GM12864 (cell line): ENCODE data around the gene BCAR3.
"Not testable (repeated sequence)": the region's sequence is repeated elsewhere in the genome, so short reads cannot be mapped to it uniquely, and the experiment has no call there.

Experiments used
- DNase-seq: peaks from one replicate; pipeline ENCODE4 v3.0.0-alpha.2; 2011; ENCODE audit warnings: low read depth
- H3K4me3 ChIP-seq: 2 replicates; pipeline ENCODE4 v1.5.1; 2011; ENCODE audit warnings: mild to moderate bottlenecking, low read depth, low read length, control low read depth
- TF ChIP-seq, protein P1 (sequence below): IDR thresholded peaks from 2 replicates; pipeline ENCODE4 v1.5.1; 2011; ENCODE audit warnings: low read depth, mild to moderate bottlenecking, moderate library complexity, low read length, control low read depth, inconsistent platforms; ENCODE audit errors: missing control alignments

BCAR3 gene

DNA sequence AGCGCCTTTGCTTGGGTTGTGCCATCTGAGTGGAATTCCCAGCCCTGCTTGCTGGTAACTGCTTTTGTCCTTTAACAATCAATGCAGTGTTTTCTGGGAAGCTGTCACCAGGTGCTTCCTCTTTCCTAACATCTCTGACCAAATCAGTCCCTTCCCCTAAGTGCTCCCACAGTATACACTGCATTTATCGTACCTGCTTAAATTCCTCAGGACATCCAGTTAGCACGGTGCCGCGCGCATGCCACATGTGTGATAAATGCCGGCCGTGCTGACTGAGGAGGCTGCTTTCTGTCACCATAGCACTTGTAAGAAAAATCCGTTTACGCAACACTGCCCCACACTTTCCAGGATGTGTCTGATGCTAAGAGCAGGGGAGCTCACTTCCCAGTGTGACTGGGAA is 115.4 kb downstream of the BCAR3 start:
- TF ChIP-seq, protein P1, sequence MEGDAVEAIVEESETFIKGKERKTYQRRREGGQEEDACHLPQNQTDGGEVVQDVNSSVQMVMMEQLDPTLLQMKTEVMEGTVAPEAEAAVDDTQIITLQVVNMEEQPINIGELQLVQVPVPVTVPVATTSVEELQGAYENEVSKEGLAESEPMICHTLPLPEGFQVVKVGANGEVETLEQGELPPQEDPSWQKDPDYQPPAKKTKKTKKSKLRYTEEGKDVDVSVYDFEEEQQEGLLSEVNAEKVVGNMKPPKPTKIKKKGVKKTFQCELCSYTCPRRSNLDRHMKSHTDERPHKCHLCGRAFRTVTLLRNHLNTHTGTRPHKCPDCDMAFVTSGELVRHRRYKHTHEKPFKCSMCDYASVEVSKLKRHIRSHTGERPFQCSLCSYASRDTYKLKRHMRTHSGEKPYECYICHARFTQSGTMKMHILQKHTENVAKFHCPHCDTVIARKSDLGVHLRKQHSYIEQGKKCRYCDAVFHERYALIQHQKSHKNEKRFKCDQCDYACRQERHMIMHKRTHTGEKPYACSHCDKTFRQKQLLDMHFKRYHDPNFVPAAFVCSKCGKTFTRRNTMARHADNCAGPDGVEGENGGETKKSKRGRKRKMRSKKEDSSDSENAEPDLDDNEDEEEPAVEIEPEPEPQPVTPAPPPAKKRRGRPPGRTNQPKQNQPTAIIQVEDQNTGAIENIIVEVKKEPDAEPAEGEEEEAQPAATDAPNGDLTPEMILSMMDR: no peak
- DNase-seq: no peak
- no peak overlapping the region for H3K4me3 ChIP-seq

DNA sequence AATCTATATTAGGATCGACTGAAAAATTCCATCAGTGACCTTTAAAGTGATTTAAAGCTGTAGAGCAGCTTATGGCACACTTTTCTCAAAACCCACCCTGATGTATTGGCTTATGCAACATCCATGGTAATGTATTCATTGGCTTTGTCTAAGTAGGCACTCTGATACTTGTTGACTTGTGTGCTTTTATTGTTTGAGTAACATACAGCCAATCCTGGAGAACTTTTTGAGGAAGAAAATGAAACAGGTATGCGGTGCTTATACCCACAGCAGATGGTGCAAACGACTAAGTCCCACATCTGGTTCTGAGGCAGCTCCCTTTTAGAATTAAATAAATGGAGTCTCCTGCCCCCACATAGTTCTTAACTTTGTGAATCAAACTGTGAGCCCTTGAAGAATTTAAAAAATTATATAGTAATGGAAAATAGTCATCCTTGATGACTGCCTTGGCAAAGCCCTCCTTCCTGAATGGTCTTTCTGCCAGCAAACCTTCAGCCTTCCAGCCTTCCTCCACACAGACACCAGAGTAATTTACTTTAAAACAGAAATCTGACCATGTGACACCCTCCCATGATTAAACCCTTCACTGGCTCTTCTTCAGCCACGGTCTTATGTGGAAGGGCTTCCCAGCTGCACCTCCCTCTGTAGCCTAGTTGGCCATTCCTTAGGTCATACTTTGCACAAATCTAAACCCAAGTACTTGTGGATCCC is 116.0 kb downstream of the BCAR3 start:
- no peak overlapping the region for H3K4me3 ChIP-seq
- no peak for DNase-seq
- TF ChIP-seq, protein P1: no peak

DNA sequence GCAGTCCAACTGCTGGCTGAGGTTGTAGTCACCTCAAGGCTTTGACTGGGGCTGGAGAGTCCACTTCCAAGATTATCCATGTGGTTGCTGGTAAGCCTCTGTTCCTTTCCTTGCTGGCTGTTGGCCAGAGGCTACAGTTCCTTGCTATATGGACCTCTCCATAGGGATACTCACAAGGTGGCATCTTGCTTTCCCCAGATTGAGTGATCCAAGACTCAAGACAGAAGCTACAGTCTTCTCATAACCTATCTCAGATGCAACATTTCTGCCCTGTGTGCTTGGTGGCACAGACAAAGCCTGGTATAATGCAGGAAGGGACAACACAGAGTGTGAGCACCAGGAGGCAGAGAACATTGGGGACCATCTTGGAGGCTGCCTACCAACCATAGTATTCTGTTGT is 121.9 kb downstream of the BCAR3 start:
- DNase-seq: no peak
- no peak overlapping the region for H3K4me3 ChIP-seq
- TF ChIP-seq, protein P1: no peak

DNA sequence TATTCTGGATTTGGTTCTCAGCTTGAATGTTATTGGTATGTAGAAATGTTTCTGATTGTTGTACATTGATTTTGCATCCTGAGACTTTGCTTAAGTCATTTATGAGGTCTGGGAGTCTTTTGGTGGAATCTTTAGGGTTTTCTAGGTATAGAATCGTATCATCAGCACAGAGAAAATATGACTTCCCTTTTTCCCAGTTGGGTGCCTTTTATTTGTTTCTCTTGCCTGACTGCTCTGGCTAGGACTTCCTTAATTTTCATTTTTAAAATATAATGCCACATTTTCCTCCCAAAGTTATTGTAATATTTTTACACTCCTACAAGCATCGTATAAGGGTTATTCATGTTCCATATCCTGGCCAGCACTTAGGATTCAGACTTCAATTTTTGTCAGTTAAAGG is 122.6 kb downstream of the BCAR3 start:
- no peak overlapping the region for H3K4me3 ChIP-seq
- no peak for DNase-seq
- TF ChIP-seq, protein P1: no peak

DNA sequence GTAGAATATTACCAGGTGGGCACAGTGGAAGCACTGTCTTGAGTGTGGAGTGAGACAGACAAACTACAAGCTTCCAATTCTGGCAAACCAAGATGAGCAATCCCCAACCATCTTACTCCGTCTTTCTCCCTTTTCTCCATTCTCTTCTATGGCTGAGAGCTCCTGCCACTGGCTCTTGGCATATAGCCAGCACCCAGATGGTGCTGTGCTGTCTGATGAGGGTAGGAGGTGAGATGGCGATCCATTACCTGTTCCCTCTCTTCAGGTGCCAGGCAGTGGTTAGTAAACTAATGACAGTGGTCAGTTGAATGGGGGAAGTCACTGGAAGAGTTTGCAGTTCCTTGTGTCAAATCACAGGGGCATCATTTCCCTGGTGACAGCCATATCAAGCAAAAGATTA is 125.3 kb downstream of the BCAR3 start:
- no peak for DNase-seq
- TF ChIP-seq, protein P1: no peak
- no peak overlapping the region for H3K4me3 ChIP-seq

DNA sequence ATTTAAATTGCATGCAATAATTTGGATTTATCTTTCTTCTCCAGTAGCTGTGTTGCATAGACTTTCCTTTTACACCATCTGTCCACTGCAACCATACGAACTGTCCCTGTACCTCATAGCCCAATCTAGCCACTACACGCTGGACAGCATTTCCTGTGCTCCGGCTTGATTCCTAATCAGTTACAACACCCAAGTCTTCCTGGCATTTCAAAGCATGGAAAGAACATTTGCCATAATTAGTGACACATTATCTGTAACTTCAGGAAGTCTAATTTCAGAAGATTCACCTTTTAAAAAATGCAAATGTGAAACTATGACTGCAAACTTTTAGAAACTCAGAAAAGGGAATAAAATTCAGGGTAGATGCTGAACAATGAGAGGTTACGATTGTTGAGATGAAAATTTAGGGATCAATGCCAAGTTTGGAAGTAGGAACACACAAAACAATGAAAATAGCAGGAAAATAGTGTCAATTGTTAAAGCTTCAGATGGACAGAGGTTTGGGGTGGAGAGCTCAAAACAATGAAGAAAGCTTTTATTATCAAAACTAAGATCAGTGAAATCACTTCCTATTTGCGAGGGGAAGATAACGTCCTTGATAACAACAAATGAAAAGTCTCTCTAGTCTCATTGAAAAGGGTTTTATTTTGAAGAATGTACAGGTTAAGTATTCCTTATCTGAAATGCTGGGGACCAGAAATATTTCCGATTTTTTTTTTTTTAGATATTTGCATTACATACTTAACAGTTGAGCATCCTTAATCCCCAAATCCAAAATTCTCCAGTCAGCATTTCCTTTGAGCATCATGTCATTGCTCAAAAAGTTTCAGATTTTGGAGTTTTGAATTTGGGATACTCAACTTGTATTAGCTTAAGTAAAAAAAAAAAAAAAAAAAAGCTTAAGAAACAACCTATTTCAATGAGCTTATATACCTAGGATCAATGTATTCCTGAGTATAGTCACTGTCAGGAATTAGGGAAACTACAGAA is 126.5 kb downstream of the BCAR3 start:
- TF ChIP-seq, protein P1: no peak

DNA sequence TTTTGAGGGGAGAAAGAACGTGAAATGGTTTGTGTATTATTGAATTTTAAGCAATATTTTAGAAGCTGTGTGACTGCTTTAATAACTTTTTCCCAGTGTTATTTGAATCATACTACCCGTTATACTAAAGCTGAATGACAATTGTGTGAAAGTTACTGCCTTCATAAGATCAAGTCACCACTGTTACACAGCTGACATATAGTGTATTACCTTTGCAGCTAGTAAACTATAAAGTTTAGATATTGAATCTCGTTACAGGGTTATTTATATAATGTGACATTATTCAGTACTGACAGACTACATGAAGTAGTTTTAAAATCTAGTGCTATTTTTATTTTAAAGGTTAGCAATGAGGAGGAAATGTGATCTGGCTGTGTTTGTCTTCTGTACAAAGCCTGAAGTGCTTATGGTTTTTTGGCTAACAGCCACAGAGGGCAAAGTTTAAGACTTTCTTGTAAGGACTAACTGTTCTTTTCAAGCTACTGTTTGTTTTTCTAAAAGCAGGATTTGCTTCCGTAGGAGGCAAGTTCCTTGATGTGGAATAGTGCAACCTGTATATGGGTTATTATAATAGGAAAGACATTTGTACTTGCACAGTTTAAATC is 127.6 kb downstream of the BCAR3 start:
- not testable (repeated sequence) for DNase-seq, H3K4me3 ChIP-seq

More for the DNA sequence above, 126.5 kb downstream of the BCAR3 start:
- no peak overlapping the region for H3K4me3 ChIP-seq
- no peak for DNase-seq
